HepG2 (cell line): ENCODE measurements around the gene LYPD3. TPM values are rescaled to one million over a fixed set of nuclear protein-coding genes. Genes with fewer than 3 reads are reported as not detected.

Experiments used
- ATAC-seq: fragments of 200-7000 bp; cut with Tn5 transposase; 3 replicates; pipeline ENCODE4 v1.9.1; 2020; ENCODE audit warnings: mild to moderate bottlenecking, moderate library complexity
- BruUV-seq: library from RNA; stranded (reverse); fragments of 400-500 nt; replicated peaks from 2 replicates; lab custom pipeline; 2021; lab: Mats Ljungman, UMichigan
- CTCF ChIA-PET: fragments of 300-600 bp; formaldehyde crosslinking; extraction: SDS; loops from one replicate; lab custom pipeline; 2021; ENCODE audit warnings: low total read pairs, inconsistent platforms, low intra/inter-chr PET ratio; lab: Yijun Ruan, JAX
- POLR2A ChIA-PET: fragments of 350-600 bp; sonication (Branson Sonifier 250); formaldehyde crosslinking; loops from one replicate; lab custom pipeline; 2020; ENCODE audit warnings: antibody characterized with exemption, inconsistent platforms; lab: Yijun Ruan, JAX
- DNase-seq: peaks from one replicate; pipeline ENCODE4 v3.0.0-alpha.2; 2015; ENCODE audit warnings: low spot score
- FAIRE-seq: peaks from 3 replicates; lab custom pipeline; 2011; peaks lifted over from hg19 to GRCh38; lab: Jason Lieb, UNC
- H2AFZ ChIP-seq: one replicate; pipeline ENCODE4 v1.6.1; 2011; ENCODE audit warnings: low read length, inconsistent platforms
- H3K27ac ChIP-seq: fragments of 300-600 bp; 3 replicates; pipeline ENCODE4 v1.8.0; 2011; ENCODE audit warnings: mixed run types, mild to moderate bottlenecking, mixed read lengths, low read length, inconsistent platforms; ENCODE audit not compliant: insufficient read depth; ENCODE audit errors: extremely low read length
- H3K27me3 ChIP-seq, 2 experiments: fragments of 200-600 bp in 1 of 2; 2 replicates in 1 of 2; 3 replicates in 1 of 2; pipeline versions ENCODE4 v1.6.0 to v1.8.0; 2011; ENCODE audit warnings: low read length in 2 of 2, mild to moderate bottlenecking in 2 of 2, moderate library complexity in 2 of 2, inconsistent platforms in 1 of 2; ENCODE audit not compliant: insufficient read depth in 2 of 2, control insufficient read depth in 1 of 2
- H3K36me3 ChIP-seq, 2 experiments: fragments of 200-600 bp in 1 of 2; replicated peaks in 1 of 2; 2 replicates in 1 of 2; 3 replicates in 1 of 2; pipeline versions ENCODE4 v1.5.1 to v1.8.0; 2011; ENCODE audit warnings: low read length in 2 of 2, inconsistent platforms in 1 of 2; ENCODE audit not compliant: insufficient read depth in 2 of 2, control insufficient read depth in 1 of 2
- H3K4me1 ChIP-seq: 2 replicates; pipeline ENCODE4 v1.5.1; 2012; ENCODE audit warnings: low read length, inconsistent platforms; ENCODE audit not compliant: insufficient read depth
- H3K4me2 ChIP-seq: 2 replicates; pipeline ENCODE4 v1.6.0; 2011; ENCODE audit warnings: low read depth, low read length, inconsistent platforms
- H3K4me3 ChIP-seq, 3 experiments: fragments of 200-600 bp in 1 of 3; sonication (generic), shearing (Covaris generic) in 1 of 3; replicated peaks in 1 of 3; 2 replicates each; pipeline ENCODE4 v1.5.1; 2011 to 2016; ENCODE audit warnings: low read length in 3 of 3, inconsistent platforms in 2 of 3, low read depth in 2 of 3, mild to moderate bottlenecking in 2 of 3, control low read depth in 1 of 3, mixed read lengths in 1 of 3; ENCODE audit not compliant: insufficient read depth in 1 of 3
- H3K79me2 ChIP-seq: one replicate; pipeline ENCODE4 v1.6.1; 2011; ENCODE audit warnings: low read length, inconsistent platforms; ENCODE audit not compliant: insufficient read depth
- H3K9ac ChIP-seq: 2 replicates; pipeline ENCODE4 v1.6.0; 2011; ENCODE audit warnings: mild to moderate bottlenecking, low read depth, low read length, inconsistent platforms; ENCODE audit not compliant: insufficient read depth
- H3K9me3 ChIP-seq: 2 replicates; pipeline ENCODE4 v1.5.1; 2012; ENCODE audit warnings: mild to moderate bottlenecking, low read length
- H4K20me1 ChIP-seq: 2 replicates; pipeline ENCODE4 v1.6.0; 2011; ENCODE audit warnings: inconsistent platforms, mild to moderate bottlenecking, low read length, moderate library complexity; ENCODE audit not compliant: insufficient read depth
- BRD4 ChIP-seq: sonication (generic); formaldehyde crosslinking; IDR thresholded peaks from 2 replicates; pipeline ENCODE4 v1.4.0; 2020; ENCODE audit warnings: missing genetic modification reagents
- CREB1 ChIP-seq, 2 experiments: fragments of 450-650 bp in 1 of 2; IDR thresholded peaks; 2 replicates each; pipeline ENCODE4 v1.6.1; 2016 to 2017; ENCODE audit warnings: control low read depth in 1 of 2, mild to moderate bottlenecking in 1 of 2, missing compliant biosample characterization in 1 of 2, missing genetic modification characterization in 1 of 2
- GABPA ChIP-seq, 2 experiments: IDR thresholded peaks; 2 replicates each; pipeline ENCODE4 v1.6.1; 2011 to 2016; ENCODE audit warnings: low read depth in 2 of 2, low read length in 1 of 2, missing biosample characterization in 1 of 2, missing genetic modification characterization in 1 of 2
- MTF1 ChIP-seq: sonication (generic); formaldehyde crosslinking; IDR thresholded peaks from 2 replicates; pipeline ENCODE4 v1.5.0; 2020; ENCODE audit warnings: missing genetic modification reagents
- ZBTB21 ChIP-seq: sonication (generic); formaldehyde crosslinking; IDR thresholded peaks from 2 replicates; pipeline ENCODE4 v1.4.0; 2020; ENCODE audit warnings: missing genetic modification reagents
- ZNF460 ChIP-seq: sonication (generic); formaldehyde crosslinking; IDR thresholded peaks from 2 replicates; pipeline ENCODE4 v1.5.1; 2020; ENCODE audit warnings: missing genetic modification reagents, mild to moderate bottlenecking, borderline replicate concordance
- ZNF550 ChIP-seq: sonication (generic); formaldehyde crosslinking; IDR thresholded peaks from 2 replicates; pipeline ENCODE4 v1.4.0; 2020; ENCODE audit warnings: mild to moderate bottlenecking, missing genetic modification reagents, borderline replicate concordance
- ZNF629 ChIP-seq: sonication (generic); formaldehyde crosslinking; conservative IDR thresholded peaks from 2 replicates; pipeline ENCODE4 v1.5.0; 2020; ENCODE audit warnings: missing genetic modification reagents
- ZNF788 ChIP-seq: sonication (generic); formaldehyde crosslinking; IDR thresholded peaks from 2 replicates; pipeline ENCODE4 v1.5.0; 2020; ENCODE audit warnings: mild to moderate bottlenecking, missing genetic modification reagents, borderline replicate concordance
- WGBS: methylation state at CpG from one replicate; pipeline ENCODE4 v1.1.6; 2017; ENCODE audit warnings: low lambda C conversion rate; 5-methylcytosine and 5-hydroxymethylcytosine counted together
- in situ Hi-C: cut with HindIII; loops from 2 replicates; pipeline ENCODE4 v1.10.0; 2017; ENCODE audit warnings: low pct_unique_long_range_greater_than_20kb; ENCODE audit not compliant: extremely low pct_ligation_motif_present
- intact Hi-C: fragments of 100-400 bp; cut with micrococcal nuclease; formaldehyde crosslinking; loops from one replicate; pipeline ENCODE4 v1.10.0; 2022; ENCODE audit not compliant: unreplicated experiment
- polyA plus RNA-seq, 8 experiments: library from polyadenylated mRNA; depleted of rRNA in 3 of 8; stranded (reverse) in 7 of 8; unstranded in 1 of 8; fragments of >200 nt; fragmentation: Illumina TruSeq in 4 of 8; extraction: Trizol in 4 of 8; gene quantifications; 2 replicates each; pipeline versions ENCODE4 v1.2.1 to v1.2.3, GENCODE V29; 2011 to 2016; ENCODE audit warnings: low read depth in 4 of 8, missing spikeins in 1 of 8, mixed read lengths in 1 of 8; ENCODE audit not compliant: insufficient read depth in 1 of 8
- total RNA-seq, 5 experiments: library from RNA; depleted of rRNA; stranded (reverse); fragments of >200 nt; fragmentation: Illumina TruSeq; extraction: Trizol; gene quantifications; 2 replicates each; pipeline ENCODE4 v1.2.3, GENCODE V29; 2016; ENCODE audit warnings: low read depth in 1 of 5
- TF ChIP-seq, protein P1 (sequence below): sonication (generic); formaldehyde crosslinking; IDR thresholded peaks from 2 replicates; pipeline ENCODE4 v1.5.0; 2020; ENCODE audit warnings: mild to moderate bottlenecking, low read depth, missing genetic modification reagents, borderline replicate concordance

LYPD3 gene
- total and polyA plus RNA-seq, 2 of the 13 experiments (the other 11 are each of a cell fraction or from before 2014, with no cell fraction given), result 0.51 to 1.5 TPM

DNA sequence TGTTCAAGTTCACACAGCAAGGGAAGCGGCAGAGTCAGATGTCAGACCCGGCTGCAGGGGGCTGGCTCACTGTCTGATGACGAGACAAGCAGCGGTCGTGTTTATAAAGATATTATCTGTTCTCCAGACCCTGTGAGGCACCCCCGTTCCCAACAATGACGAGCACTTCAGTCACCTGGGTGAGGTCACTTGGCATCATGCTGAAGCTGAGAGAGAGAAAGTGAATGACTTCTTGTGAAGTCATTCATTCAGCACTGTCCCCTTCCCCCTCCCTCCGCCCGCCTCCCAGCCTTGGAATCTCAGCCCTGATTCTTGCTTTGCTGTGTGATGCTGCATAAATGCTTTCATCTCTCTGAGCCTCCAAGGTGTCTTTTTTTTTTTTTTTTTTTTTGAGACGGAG lies 4.9 kb upstream of the LYPD3 start:
- H3K4me3 ChIP-seq, result no peak overlapping the region
- TF ChIP-seq ZNF629 (CRISPR knock-in tag), result no peak
- TF ChIP-seq ZBTB21, result peak; percentile 58; the same call in 1 of the 2 replicates
- TF ChIP-seq, protein P1, sequence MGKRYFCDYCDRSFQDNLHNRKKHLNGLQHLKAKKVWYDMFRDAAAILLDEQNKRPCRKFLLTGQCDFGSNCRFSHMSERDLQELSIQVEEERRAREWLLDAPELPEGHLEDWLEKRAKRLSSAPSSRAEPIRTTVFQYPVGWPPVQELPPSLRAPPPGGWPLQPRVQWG (CRISPR knock-in tag), result no peak
- peak; percentile 70 for TF ChIP-seq CREB1 (IDR thresholded peaks at IDR 0.05)
- TF ChIP-seq CREB1 (CRISPR knock-in tag; IDR thresholded peaks at IDR 0.05), result no peak
- no peak for TF ChIP-seq ZNF550 (CRISPR knock-in tag)
- no peak for TF ChIP-seq MTF1 (CRISPR knock-in tag)
- no peak for TF ChIP-seq BRD4
- TF ChIP-seq ZNF788 (CRISPR knock-in tag), result no peak
- TF ChIP-seq ZNF460 (CRISPR knock-in tag), result no peak
- TF ChIP-seq GABPA (IDR thresholded peaks at IDR 0.05; ENCODE audit: low read depth, low read length), result no peak
- no peak for TF ChIP-seq GABPA (CRISPR knock-in tag; IDR thresholded peaks at IDR 0.05; ENCODE audit: low read depth)
- ATAC-seq (no peak), DNase-seq (no peak), FAIRE-seq (no peak)
- H3K27me3 ChIP-seq, result no peaks in the 10 kb centered on the region
- no peaks in the 10 kb centered on the region for H3K79me2 ChIP-seq
- in situ Hi-C loops (no loop called here), intact Hi-C loops (no loop called here)
- H3K4me2 ChIP-seq, result peak overlapping the region; percentile 36; the same call in 1 of the 2 replicates
- H3K4me1 ChIP-seq, result peaks cover 29% of the 10 kb centered on the region
- H3K27ac ChIP-seq, result no peak overlapping the region
- ChIA-PET POLR2A (interaction anchor here (0.8 kb wide), 1 partner anchor 34 kb away, joined by 3 read pairs; no protein-coding TSS in a partner anchor), CTCF (no interaction called here)
- H3K36me3 ChIP-seq, result no peaks in the 10 kb centered on the region
- WGBS, result 37% methylated on average over 5 of the region's 10 CpGs
- H4K20me1 ChIP-seq, result no peaks in the 10 kb centered on the region
- H2AFZ ChIP-seq, result no peak overlapping the region
- no TSS peak for BruUV-seq
- H3K9ac ChIP-seq, result no peak overlapping the region
- H3K9me3 ChIP-seq, result no peaks in the 10 kb centered on the region
